Measurements from ENCODE around the gene XYLB.

XYLB gene

DNA sequence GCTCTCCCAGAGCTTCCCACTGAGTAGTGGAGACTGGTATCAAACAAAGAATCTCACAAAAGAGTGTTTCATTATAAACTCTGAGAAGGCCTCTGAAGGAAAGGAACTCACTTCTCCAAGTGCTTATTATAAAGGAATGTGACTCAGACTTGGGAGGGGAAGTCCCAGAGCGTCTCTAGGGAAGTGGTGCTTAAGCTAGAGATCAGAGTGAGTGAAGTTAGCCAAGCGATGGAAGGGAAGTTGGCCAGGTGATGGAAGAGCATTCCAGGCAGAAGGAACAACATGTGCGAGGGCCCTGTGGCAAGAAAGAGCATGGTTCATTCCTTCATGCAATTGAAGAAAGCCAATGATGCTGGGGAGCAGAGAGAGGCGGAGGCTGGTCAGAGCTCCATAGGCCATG is 2.3 kb downstream of the XYLB start:
- 92% methylated on average over 4 of the region's 4 CpGs for WGBS
- Histone ChIP-seq H3K27ac (ENCODE audit: low read depth, low read length) (no peak overlapping the region), H3K9me3 (ENCODE audit: insufficient read depth, low read depth, low read length) (no peaks in the 10 kb centered on the region), H3K27me3 (ENCODE audit: insufficient read depth, low read length) (peaks cover 17% of the 10 kb centered on the region), H3K9ac (ENCODE audit: low read depth, low read length) (no peak overlapping the region), H3K4me3 (ENCODE audit: low read length) (no peak overlapping the region), H3K4me1 (ENCODE audit: insufficient read depth, low read length) (no peaks in the 10 kb centered on the region), H3K36me3 (ENCODE audit: insufficient read depth, low read length) (peaks cover 4% of the 10 kb centered on the region; the same call in 1 of the 2 replicates)

DNA sequence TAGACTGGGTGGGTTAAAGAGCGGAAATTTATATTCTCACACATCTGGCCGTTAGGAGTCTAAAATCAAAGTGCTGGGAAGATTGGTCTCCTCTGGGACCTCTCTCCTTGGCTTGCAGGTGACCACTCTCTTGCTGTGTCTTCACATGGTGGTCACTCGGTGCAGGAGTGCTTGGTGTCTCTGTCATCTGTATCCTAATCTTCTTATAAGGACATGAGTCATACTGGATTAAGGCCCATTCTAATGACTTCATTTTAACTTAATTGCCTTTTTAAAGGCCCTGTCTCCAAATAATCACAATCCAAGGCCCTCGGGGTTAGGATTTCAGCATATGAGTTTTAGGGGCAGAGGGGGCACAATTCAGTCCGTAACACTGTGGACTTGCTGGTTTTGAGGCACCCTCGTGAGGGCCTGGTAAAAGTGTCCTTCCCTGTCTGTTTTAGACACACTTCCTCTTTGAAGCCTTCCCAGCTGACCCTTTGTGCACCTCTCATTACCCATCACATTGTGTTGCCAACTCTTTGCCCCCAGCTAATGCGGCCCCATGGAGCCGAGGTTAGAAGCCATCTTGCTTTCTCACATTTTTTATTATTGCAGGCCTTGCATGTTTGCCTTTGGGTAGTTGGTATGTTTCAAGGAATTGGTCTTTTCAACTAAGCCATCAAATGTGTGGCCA is 3.2 kb downstream of the XYLB start:
- WGBS, result 94% methylated on average over 8 of the region's 8 CpGs
- Histone ChIP-seq H3K27me3 (ENCODE audit: insufficient read depth, low read length) (peaks cover 17% of the 10 kb centered on the region), H3K4me3 (ENCODE audit: low read length) (no peak overlapping the region), H3K9ac (ENCODE audit: low read depth, low read length) (no peak overlapping the region), H3K36me3 (ENCODE audit: insufficient read depth, low read length) (peaks cover 4% of the 10 kb centered on the region; the same call in 1 of the 2 replicates), H3K9me3 (ENCODE audit: insufficient read depth, low read depth, low read length) (no peaks in the 10 kb centered on the region), H3K4me1 (ENCODE audit: insufficient read depth, low read length) (no peaks in the 10 kb centered on the region), H3K27ac (ENCODE audit: low read depth, low read length) (no peak overlapping the region)

DNA sequence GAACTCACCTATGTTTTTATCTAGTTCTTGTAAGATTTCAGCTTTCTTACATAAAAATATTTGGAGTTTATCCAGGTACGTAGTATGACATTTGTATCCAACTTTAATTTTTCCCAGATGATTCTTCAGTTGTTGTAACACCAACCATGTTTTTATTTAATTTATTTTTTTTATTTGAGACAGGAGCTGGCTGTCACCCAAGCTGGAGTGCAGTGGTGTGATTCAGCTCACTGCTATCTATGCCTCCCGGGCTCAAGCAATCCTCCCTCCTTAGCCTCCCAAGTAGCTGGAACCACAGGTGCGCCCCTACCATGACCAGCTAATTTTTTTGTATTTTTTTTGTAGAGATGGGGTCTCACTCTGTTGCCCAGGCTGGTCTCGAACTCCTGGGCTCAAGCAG is 6.6 kb downstream of the XYLB start:
- no peak overlapping the region for H3K9ac ChIP-seq (ENCODE audit: low read depth, low read length)
- H3K9me3 ChIP-seq (ENCODE audit: insufficient read depth, low read depth, low read length), result no peaks in the 10 kb centered on the region
- no peaks in the 10 kb centered on the region for H3K27me3 ChIP-seq (ENCODE audit: insufficient read depth, low read length)
- no peaks in the 10 kb centered on the region for H3K4me1 ChIP-seq (ENCODE audit: insufficient read depth, low read length)
- H3K27ac ChIP-seq (ENCODE audit: low read depth, low read length), result no peak overlapping the region
- H3K36me3 ChIP-seq (ENCODE audit: insufficient read depth, low read length), result peaks cover 4% of the 10 kb centered on the region; the same call in 1 of the 2 replicates
- no peak overlapping the region for H3K4me3 ChIP-seq (ENCODE audit: low read length)
- 90% methylated on average over 2 of the region's 4 CpGs for WGBS

DNA sequence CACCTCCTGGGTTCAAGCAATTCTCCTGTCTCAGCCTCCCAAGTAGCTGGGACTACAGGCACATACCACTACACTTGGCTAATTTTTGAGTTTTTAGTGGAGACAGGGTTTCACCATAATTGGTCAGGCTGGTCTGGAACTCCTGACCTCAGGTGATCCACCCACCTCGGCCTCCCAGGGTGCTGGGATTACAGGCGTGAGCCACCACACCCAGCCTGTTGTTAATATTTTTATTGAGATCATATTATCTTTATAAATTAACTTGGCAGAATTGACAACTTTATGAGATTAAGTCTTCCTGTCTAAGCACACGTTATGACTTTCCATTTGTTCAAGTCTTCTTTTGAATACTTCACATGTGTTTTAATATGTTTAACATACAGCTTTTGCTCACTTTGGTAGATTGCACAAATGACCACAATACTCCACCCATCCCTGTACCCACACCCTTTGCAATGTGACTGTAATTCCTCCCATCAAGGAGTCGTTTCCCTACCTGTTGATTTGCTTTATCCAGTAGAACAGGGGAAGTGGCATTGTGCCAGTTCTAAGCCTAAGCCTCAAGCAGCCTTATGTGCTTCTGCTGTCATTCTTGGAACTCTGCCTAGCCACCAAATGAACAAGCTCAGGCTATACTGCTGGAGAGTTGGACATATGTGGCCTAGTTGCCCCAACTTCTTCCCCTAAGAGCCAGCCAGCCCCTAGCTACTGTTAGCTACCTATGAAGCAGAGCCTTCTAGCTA is 8.2 kb downstream of the XYLB start:
- peaks cover 4% of the 10 kb centered on the region; the same call in 1 of the 2 replicates for H3K36me3 ChIP-seq (ENCODE audit: insufficient read depth, low read length)
- H3K9ac ChIP-seq (ENCODE audit: low read depth, low read length), result no peak overlapping the region
- no peaks in the 10 kb centered on the region for H3K27me3 ChIP-seq (ENCODE audit: insufficient read depth, low read length)
- peaks cover 4% of the 10 kb centered on the region; the same call in 1 of the 2 replicates for H3K9me3 ChIP-seq (ENCODE audit: insufficient read depth, low read depth, low read length)
- no peaks in the 10 kb centered on the region for H3K4me1 ChIP-seq (ENCODE audit: insufficient read depth, low read length)
- 90% methylated on average over 3 of the region's 4 CpGs for WGBS
- H3K27ac ChIP-seq (ENCODE audit: low read depth, low read length), result no peak overlapping the region
- H3K4me3 ChIP-seq (ENCODE audit: low read length), result no peak overlapping the region

DNA sequence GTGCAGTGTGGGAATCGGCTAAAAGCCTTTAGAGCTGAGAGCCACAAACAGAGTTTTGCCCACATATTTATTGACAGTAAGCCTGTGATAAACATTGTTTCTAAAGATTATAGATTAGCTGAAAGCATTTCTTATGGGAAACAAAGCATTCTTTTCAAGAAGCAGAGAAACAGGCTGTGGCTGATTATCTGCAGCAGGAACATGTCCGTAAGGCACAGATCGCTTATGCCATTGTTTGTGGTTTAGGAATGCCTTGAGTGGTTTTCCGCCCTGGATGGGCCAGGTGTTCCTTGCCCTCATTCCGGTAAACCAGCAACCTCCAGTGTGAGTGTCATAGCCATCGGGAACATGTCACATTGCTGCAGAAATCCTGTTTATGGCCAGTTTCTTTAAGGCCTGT is 12.5 kb downstream of the XYLB start:
- Histone ChIP-seq H3K9me3 (ENCODE audit: insufficient read depth, low read depth, low read length) (peaks cover 4% of the 10 kb centered on the region; the same call in 1 of the 2 replicates), H3K4me1 (ENCODE audit: insufficient read depth, low read length) (no peaks in the 10 kb centered on the region), H3K9ac (ENCODE audit: low read depth, low read length) (no peak overlapping the region), H3K36me3 (ENCODE audit: insufficient read depth, low read length) (peaks cover 4% of the 10 kb centered on the region; the same call in 1 of the 2 replicates), H3K27me3 (ENCODE audit: insufficient read depth, low read length) (no peaks in the 10 kb centered on the region), H3K27ac (ENCODE audit: low read depth, low read length) (no peak overlapping the region), H3K4me3 (ENCODE audit: low read length) (no peak overlapping the region)
- WGBS, result 96% methylated on average over 6 of the region's 6 CpGs

DNA sequence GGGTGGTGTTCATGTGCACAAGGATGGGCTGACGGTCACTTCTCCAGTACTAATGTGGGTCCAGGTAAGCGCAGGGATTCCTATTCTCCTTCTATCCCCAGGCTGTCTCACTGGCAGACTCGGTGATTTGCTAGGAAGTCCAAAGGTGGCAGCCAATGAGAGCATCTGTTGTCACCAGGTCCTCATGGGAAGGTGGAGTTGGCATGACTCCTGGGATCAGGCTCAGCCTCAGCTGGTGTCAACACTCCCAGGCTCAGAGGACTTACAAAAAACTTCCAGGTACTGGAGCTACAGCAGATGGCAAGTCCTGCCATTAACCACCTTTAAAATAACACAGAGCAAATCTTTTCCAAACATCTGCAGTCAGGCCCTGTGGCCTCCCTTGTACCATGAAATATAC is 13.8 kb downstream of the XYLB start:
- no peak overlapping the region for H3K4me3 ChIP-seq (ENCODE audit: low read length)
- H3K4me1 ChIP-seq (ENCODE audit: insufficient read depth, low read length), result no peaks in the 10 kb centered on the region
- peaks cover 4% of the 10 kb centered on the region; the same call in 1 of the 2 replicates for H3K9me3 ChIP-seq (ENCODE audit: insufficient read depth, low read depth, low read length)
- H3K36me3 ChIP-seq (ENCODE audit: insufficient read depth, low read length), result peaks cover 4% of the 10 kb centered on the region; the same call in 1 of the 2 replicates
- no peaks in the 10 kb centered on the region for H3K27me3 ChIP-seq (ENCODE audit: insufficient read depth, low read length)
- H3K27ac ChIP-seq (ENCODE audit: low read depth, low read length), result no peak overlapping the region
- 93% methylated on average over 3 of the region's 3 CpGs for WGBS
- H3K9ac ChIP-seq (ENCODE audit: low read depth, low read length), result no peak overlapping the region

DNA sequence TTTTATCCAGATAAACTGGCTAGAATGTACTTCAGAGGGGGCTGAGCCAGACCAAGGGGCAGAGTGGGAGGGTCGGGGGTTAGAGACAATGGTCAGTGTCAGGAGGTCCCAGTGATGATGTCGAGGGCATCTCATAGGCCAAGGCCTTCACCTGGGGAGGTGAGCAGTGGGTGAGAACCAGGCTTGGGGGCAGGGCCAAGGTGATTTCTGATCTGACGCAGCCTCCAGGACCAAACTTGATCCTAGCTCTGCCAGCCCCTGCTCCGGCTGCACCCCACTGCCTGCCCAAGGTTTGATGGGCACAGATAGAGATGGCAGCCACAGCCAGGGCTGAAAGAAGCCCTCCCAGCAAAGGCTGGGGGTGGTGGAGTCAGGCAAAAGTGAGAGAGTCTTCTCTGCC is 14.9 kb downstream of the XYLB start:
- Histone ChIP-seq H3K9me3 (ENCODE audit: insufficient read depth, low read depth, low read length) (peaks cover 4% of the 10 kb centered on the region; the same call in 1 of the 2 replicates), H3K4me3 (ENCODE audit: low read length) (no peak overlapping the region), H3K27ac (ENCODE audit: low read depth, low read length) (no peak overlapping the region), H3K36me3 (ENCODE audit: insufficient read depth, low read length) (peaks cover 4% of the 10 kb centered on the region; the same call in 1 of the 2 replicates), H3K9ac (ENCODE audit: low read depth, low read length) (no peak overlapping the region), H3K27me3 (ENCODE audit: insufficient read depth, low read length) (no peaks in the 10 kb centered on the region), H3K4me1 (ENCODE audit: insufficient read depth, low read length) (no peaks in the 10 kb centered on the region)
- WGBS, result 70% methylated on average over 4 of the region's 4 CpGs

DNA sequence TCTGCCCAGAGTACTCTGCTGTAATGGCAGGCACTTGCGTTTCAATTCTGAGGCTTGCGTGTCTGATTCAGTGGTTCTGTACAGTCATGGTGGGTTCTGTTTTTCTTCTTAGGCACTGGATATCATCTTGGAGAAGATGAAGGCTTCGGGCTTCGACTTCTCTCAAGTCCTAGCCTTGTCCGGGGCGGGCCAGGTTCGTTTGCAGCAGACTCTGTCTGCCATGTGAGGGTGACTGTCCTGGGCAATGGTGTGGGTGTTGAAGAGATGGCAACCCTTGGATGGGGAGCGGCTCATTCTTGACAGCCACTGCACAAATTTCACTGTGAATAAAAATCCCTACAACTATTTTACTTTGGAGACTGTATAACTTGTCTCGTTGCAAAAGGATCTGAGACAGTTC is 16.2 kb downstream of the XYLB start:
- 94% methylated on average over 8 of the region's 9 CpGs for WGBS
- Histone ChIP-seq H3K9me3 (ENCODE audit: insufficient read depth, low read depth, low read length) (peaks cover 4% of the 10 kb centered on the region; the same call in 1 of the 2 replicates), H3K27ac (ENCODE audit: low read depth, low read length) (no peak overlapping the region), H3K9ac (ENCODE audit: low read depth, low read length) (no peak overlapping the region), H3K4me3 (ENCODE audit: low read length) (no peak overlapping the region), H3K4me1 (ENCODE audit: insufficient read depth, low read length) (no peaks in the 10 kb centered on the region), H3K27me3 (ENCODE audit: insufficient read depth, low read length) (no peaks in the 10 kb centered on the region), H3K36me3 (ENCODE audit: insufficient read depth, low read length) (peaks cover 4% of the 10 kb centered on the region; the same call in 1 of the 2 replicates)

DNA sequence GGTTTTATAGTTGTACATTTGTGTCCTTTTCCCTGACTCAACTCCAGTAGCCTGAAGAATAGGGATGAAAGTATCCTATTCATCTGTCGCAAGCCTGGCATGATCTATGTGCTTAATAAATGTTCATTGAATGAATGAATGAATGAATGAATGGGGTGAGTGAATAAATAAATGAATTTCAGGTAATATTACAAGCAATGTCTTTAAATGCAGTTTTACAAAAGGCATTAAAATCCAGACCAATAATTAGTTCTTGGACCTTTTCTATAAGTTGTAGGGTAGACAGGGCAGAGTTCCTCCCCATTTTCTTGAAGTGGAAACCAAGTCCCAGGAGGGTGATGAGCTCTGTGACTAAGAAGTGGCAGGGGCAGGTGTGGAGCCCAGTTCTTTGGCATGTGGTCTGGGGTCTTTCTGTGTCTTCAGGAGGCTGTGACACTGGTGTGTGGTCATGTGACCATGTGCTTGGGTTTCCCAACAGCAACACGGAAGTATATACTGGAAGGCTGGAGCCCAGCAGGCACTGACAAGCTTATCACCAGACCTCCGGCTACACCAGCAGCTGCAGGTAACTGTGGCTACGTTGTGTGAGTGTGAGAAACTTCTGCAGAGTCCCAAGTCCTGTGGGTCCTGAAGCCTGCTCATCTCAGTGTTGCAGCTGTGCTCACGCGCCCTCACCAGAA is 18.3 kb downstream of the XYLB start:
- peaks cover 6% of the 10 kb centered on the region; the same call in 1 of the 2 replicates for H3K36me3 ChIP-seq (ENCODE audit: insufficient read depth, low read length)
- no peak overlapping the region for H3K27ac ChIP-seq (ENCODE audit: low read depth, low read length)
- H3K9ac ChIP-seq (ENCODE audit: low read depth, low read length), result no peak overlapping the region
- no peaks in the 10 kb centered on the region for H3K27me3 ChIP-seq (ENCODE audit: insufficient read depth, low read length)
- peaks cover 5% of the 10 kb centered on the region; the same call in 1 of the 2 replicates for H3K9me3 ChIP-seq (ENCODE audit: insufficient read depth, low read depth, low read length)
- no peaks in the 10 kb centered on the region for H3K4me1 ChIP-seq (ENCODE audit: insufficient read depth, low read length)
- H3K4me3 ChIP-seq (ENCODE audit: low read length), result no peak overlapping the region
- 93% methylated on average over 6 of the region's 6 CpGs for WGBS

DNA sequence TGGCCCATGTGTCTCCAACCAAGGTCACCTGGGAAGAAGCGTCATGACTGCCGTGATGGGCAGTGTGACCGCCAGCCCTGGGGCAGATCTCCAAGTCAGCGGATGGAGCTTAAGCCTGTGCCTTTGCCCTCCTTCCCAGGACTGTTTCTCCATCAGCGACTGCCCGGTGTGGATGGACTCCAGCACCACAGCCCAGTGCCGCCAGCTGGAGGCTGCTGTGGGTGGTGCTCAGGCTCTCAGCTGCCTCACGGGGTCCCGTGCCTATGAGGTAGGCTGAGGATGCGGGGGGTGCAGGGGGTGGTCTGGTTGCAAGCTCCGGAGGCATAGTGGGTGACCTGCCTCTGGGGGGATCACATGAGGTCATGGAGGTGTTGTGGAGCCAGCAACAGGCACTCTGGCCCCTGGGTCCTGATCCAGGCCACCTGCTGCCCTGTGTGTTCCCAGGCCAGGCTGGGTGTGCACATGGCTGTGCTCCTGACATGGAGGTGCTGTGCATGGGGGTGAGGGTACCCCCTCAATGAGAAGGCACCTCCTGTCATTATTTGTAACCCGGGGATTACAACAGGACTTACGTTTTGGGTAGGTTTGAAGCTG is 19.0 kb downstream of the XYLB start:
- Histone ChIP-seq H3K4me3 (ENCODE audit: low read length) (no peak overlapping the region), H3K27me3 (ENCODE audit: insufficient read depth, low read length) (no peaks in the 10 kb centered on the region), H3K9me3 (ENCODE audit: insufficient read depth, low read depth, low read length) (peaks cover 5% of the 10 kb centered on the region; the same call in 1 of the 2 replicates), H3K9ac (ENCODE audit: low read depth, low read length) (no peak overlapping the region), H3K36me3 (ENCODE audit: insufficient read depth, low read length) (peaks cover 12% of the 10 kb centered on the region; the same call in 1 of the 2 replicates), H3K4me1 (ENCODE audit: insufficient read depth, low read length) (no peaks in the 10 kb centered on the region), H3K27ac (ENCODE audit: low read depth, low read length) (no peak overlapping the region)
- WGBS, result 95% methylated on average over 13 of the region's 13 CpGs
